ENCODE results near the gene EPHA1.

Gene EPHA1

DNA sequence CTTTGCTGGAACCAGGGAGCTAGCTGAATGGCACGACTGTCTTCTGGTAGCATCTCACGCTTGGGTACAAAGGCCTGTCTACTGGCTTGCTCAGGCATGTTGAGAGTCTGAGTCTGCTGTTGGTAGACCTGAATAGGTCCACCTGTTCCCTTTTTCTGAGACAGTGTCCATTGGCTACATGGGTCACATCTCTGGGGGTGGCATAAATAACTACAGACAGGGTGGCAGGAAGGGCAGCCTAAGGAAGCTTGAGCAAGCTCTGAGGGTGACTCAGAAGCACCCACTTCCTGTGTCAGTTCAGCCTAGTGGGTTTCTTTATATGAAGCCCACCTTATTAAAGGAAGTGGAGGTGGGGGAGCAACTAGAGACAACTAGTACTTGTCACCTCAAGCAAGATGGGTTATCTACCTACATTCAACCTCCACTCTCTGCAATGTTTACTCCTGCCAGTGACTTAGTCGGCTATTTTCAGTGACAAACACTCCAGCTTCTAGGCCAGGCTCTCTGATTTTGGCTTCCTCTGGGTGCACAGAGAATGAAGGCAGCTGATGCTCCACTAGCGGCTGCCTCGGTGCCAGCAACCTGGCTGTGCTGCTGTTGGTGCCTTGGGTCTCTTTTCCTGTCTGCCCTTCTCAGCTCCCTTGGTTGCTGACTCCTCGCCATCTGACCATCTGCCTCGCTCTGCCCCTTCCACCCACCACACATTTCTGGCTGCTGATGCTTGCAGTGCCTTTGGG lies 33.2 kb downstream of the EPHA1 start:
- Histone ChIP-seq H3K4me3 (ENCODE audit: low read depth in 1 of 2, low read length in 2 of 2) (no peak overlapping the region), H3K9ac (ENCODE audit: low read length) (no peak overlapping the region), H3K27me3 (ENCODE audit: control insufficient read depth in 1 of 2, insufficient read depth in 2 of 2, low read length in 2 of 2) (no peaks in the 10 kb centered on the region), H3K36me3 (ENCODE audit: insufficient read depth, low read length) (no peaks in the 10 kb centered on the region), H3K9me3 (ENCODE audit: low read length) (no peaks in the 10 kb centered on the region), H3K27ac (ENCODE audit: low read depth, low read length) (no peak overlapping the region), H3K4me1 (ENCODE audit: insufficient read depth, low read length) (peaks cover 42% of the 10 kb centered on the region)

DNA sequence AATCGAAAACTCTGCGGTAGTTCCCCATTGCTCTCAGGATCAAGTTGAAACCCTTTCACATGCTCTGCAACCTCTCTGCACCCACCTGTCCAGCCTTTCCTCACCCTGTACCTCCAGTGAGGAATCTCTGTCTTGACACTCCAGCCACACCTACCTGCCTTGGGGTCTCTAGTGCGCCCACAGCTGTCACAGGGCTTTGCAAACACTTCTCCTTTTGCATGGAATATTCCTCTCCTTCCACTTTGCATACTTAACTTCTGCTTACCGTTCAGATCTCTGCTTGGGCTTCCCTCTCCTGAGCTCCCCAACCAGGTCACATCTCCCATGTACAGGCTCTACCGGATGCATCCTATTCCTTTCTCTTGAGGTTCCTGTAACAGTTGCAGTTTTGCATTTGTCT lies 34.1 kb downstream of the EPHA1 start:
- H3K4me1 ChIP-seq (ENCODE audit: insufficient read depth, low read length) = peaks cover 38% of the 10 kb centered on the region
- H3K27ac ChIP-seq (ENCODE audit: low read depth, low read length) = no peak overlapping the region
- no peak overlapping the region for H3K4me3 ChIP-seq (ENCODE audit: low read depth in 1 of 2, low read length in 2 of 2)
- no peaks in the 10 kb centered on the region for H3K9me3 ChIP-seq (ENCODE audit: low read length)
- H3K27me3 ChIP-seq (ENCODE audit: control insufficient read depth in 1 of 2, insufficient read depth in 2 of 2, low read length in 2 of 2) = no peaks in the 10 kb centered on the region
- H3K36me3 ChIP-seq (ENCODE audit: insufficient read depth, low read length) = no peaks in the 10 kb centered on the region
- H3K9ac ChIP-seq (ENCODE audit: low read length) = no peak overlapping the region

DNA sequence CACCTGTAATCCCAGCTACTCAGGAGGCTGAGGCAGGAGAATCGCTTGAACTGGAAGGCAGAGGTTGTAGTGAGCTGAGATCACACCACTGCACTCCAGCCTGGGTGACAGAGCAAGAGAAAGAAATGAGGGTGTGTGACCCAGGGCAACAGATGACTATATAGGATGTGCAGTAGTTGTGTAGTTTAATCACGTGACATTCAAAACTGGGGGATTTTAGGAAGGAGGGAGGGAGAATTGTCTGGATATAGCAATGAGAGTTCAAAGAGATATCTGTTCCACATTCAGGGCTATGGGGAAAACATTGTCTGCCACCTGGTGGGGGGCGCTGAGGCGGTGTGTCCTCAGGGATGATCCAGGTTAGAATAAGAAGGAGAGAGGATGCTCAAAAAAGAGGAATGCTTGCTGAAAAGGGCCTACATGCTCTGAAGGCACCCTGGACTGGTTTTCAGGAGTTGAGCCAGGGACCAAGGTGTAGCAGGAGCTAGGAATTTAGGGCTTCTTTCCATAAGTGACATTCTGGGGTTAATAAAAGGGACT lies 35.3 kb downstream of the EPHA1 start:
- Histone ChIP-seq H3K4me3 (ENCODE audit: low read depth in 1 of 2, low read length in 2 of 2) (no peak overlapping the region), H3K36me3 (ENCODE audit: insufficient read depth, low read length) (no peaks in the 10 kb centered on the region), H3K4me1 (ENCODE audit: insufficient read depth, low read length) (peaks cover 31% of the 10 kb centered on the region), H3K27me3 (ENCODE audit: control insufficient read depth in 1 of 2, insufficient read depth in 2 of 2, low read length in 2 of 2) (no peaks in the 10 kb centered on the region), H3K9ac (ENCODE audit: low read length) (no peak overlapping the region), H3K9me3 (ENCODE audit: low read length) (no peaks in the 10 kb centered on the region), H3K27ac (ENCODE audit: low read depth, low read length) (no peak overlapping the region)

DNA sequence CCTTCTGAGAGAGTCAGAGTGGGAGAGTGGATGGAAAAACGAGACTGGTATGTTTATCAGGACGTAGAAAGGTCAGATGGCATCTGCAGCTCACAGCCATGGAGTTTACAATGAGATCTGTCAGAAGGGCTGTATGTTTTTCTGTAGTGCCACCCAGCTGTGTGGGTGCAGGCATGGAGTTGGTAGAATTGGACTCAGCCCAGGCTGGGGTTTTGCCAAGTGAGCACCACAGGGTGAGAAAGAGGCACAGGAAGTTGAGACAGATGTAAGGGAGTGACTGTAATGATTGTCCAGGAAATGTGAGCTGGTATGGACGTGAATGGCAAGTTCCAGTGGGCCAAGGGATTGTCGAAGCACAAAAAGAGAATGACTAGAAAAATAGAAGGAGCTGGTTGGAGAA lies 36.6 kb downstream of the EPHA1 start:
- H3K9me3 ChIP-seq (ENCODE audit: low read length) = no peaks in the 10 kb centered on the region
- no peaks in the 10 kb centered on the region for H3K36me3 ChIP-seq (ENCODE audit: insufficient read depth, low read length)
- H3K27me3 ChIP-seq (ENCODE audit: control insufficient read depth in 1 of 2, insufficient read depth in 2 of 2, low read length in 2 of 2) = no peaks in the 10 kb centered on the region
- no peak overlapping the region for H3K27ac ChIP-seq (ENCODE audit: low read depth, low read length)
- no peak overlapping the region for H3K9ac ChIP-seq (ENCODE audit: low read length)
- peaks cover 25% of the 10 kb centered on the region for H3K4me1 ChIP-seq (ENCODE audit: insufficient read depth, low read length)
- no peak overlapping the region for H3K4me3 ChIP-seq (ENCODE audit: low read depth in 1 of 2, low read length in 2 of 2)

DNA sequence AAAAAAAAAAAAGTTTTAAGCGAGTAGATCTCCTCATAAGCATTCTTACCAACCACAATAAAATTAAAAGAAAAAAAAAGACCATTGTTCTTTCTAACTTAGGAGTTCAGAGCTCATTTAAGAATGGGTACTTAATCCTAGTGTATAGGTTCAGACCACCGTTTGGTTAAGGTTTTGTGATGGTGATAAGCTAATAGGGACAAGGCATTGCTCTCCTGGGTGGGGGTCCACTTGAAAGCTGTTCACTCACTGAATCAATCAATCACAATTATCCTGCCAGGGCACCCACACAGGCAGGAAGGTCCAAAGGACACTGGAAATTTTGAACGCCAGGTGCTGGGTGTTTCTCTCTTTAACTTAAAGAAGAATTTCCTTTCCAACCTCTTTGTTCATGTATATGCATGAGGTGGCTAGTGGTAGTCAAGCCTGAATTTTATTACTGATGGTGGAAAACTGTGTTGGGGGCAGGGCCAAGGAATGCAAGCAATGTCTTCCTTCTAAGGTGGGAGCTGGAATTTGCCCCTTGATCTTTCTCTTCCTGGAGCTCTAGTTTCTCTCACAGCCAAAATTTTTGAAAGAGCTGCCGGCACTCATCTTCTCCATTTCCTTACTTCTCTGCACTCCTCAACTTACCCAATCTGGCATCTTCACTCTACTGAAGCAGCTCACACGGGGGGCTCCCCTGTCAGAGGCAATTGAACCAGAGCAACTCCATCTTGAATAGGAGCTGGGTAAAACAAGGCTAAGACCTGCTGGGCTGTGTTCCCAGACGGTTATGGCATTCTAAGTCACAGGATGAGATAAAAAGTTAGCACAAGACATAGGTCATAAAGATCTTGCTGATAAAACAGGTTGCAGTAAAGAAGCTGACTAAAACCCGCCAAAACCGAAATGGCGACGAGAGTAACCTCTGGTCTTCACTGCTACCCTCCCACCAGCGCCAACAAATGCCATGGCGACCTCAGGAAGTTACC lies 38.7 kb downstream of the EPHA1 start:
- Histone ChIP-seq H3K27ac (ENCODE audit: low read depth, low read length) (no peak overlapping the region), H3K9ac (ENCODE audit: low read length) (no peak overlapping the region), H3K4me3 (ENCODE audit: low read depth in 1 of 2, low read length in 2 of 2) (no peak overlapping the region), H3K4me1 (ENCODE audit: insufficient read depth, low read length) (peaks cover 18% of the 10 kb centered on the region), H3K36me3 (ENCODE audit: insufficient read depth, low read length) (no peaks in the 10 kb centered on the region), H3K9me3 (ENCODE audit: low read length) (no peaks in the 10 kb centered on the region), H3K27me3 (ENCODE audit: control insufficient read depth in 1 of 2, insufficient read depth in 2 of 2, low read length in 2 of 2) (no peaks in the 10 kb centered on the region)

DNA sequence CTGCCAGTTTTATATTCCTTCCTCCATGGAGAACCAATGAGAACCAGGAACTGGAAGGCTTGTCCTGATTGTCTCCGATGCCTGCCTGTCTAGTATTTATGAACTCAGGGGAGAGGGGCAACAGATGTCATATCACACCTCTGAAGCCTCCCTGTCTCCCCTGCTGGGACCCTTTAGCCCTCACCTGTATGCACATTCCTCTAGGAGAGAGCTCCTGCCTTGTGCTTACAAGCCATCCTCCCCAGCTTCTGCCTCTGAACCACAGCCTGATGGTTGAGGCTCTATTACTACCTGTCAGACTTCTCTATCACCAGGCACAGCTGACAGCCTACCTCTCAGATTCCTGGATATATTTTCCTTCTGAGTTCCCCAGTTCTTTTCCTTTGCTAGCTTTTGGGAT lies 40.3 kb downstream of the EPHA1 start:
- no peaks in the 10 kb centered on the region for H3K27me3 ChIP-seq (ENCODE audit: control insufficient read depth in 1 of 2, insufficient read depth in 2 of 2, low read length in 2 of 2)
- H3K27ac ChIP-seq (ENCODE audit: low read depth, low read length) = no peak overlapping the region
- peaks cover 18% of the 10 kb centered on the region for H3K4me1 ChIP-seq (ENCODE audit: insufficient read depth, low read length)
- H3K4me3 ChIP-seq (ENCODE audit: low read depth in 1 of 2, low read length in 2 of 2) = no peak overlapping the region
- H3K36me3 ChIP-seq (ENCODE audit: insufficient read depth, low read length) = no peaks in the 10 kb centered on the region
- H3K9ac ChIP-seq (ENCODE audit: low read length) = no peak overlapping the region
- H3K9me3 ChIP-seq (ENCODE audit: low read length) = no peaks in the 10 kb centered on the region

DNA sequence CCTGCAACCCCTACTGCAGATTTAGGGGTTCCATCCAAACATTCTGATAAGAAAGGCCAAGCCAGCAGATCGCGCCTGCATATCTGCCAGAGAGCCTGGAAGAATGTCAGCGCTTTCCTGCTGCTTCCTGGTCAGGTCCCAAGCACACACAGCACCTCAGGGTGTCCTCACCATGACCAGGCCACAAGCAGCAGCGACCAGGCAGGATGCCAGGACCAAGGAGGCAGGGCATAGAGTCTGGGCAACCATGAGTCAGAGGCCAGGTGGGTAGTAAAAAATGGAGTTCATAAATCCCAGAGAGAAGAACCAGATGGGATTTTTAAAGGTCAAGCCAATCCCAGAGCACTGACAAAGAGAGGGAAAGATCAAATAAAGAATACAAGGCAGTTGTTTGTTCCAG lies 40.7 kb downstream of the EPHA1 start:
- Histone ChIP-seq H3K4me3 (ENCODE audit: low read depth in 1 of 2, low read length in 2 of 2) (no peak overlapping the region), H3K27me3 (ENCODE audit: control insufficient read depth in 1 of 2, insufficient read depth in 2 of 2, low read length in 2 of 2) (no peaks in the 10 kb centered on the region), H3K27ac (ENCODE audit: low read depth, low read length) (no peak overlapping the region), H3K9me3 (ENCODE audit: low read length) (no peaks in the 10 kb centered on the region), H3K4me1 (ENCODE audit: insufficient read depth, low read length) (peaks cover 18% of the 10 kb centered on the region), H3K9ac (ENCODE audit: low read length) (no peak overlapping the region), H3K36me3 (ENCODE audit: insufficient read depth, low read length) (no peaks in the 10 kb centered on the region)

DNA sequence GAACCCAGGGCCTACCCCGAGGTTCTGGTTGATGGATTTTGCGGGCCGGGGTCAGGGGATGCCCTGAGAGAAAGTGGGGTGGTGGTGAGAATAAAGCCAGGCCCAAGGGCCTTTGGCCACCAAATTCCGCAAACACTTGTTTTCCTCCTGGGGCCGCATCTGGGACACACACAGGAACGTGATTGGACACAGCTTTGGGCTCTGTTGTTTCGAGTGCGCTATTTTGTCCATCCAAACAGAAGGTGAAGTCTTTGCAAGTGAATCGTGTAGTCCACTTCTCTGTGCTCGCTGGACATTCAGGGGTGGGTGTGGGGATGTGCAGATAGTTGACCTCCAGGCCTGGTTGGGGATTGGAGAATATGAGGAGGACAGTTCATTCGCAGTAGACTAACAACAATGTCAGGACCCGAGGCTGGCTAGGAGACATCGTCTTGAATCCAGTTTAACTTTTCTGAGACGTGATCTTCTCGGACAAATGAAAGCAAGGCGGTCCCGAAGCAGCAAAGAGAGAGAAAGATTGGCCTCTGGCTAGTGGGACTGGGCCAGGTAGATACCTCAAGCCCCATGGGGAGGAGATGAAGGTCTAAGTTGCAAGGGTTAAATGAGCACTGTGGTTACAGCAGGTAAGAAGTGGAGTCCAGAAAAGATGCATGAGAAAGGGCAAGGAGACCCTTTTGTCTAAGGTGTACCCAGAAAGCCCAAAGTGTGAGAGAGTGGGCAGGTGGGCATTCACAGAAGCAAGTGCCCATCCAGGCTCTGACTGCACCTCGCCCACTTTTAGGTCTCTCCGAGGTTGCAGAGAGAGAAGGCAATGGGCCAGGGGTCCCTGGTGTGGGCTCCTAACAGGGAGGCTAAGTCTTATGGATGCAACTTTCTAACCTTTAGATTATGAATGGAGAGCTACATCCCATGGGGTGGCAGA lies 45.4 kb downstream of the EPHA1 start:
- no peak overlapping the region for H3K27ac ChIP-seq (ENCODE audit: low read depth, low read length)
- H3K4me1 ChIP-seq (ENCODE audit: insufficient read depth, low read length) = peaks cover 4% of the 10 kb centered on the region
- no peak overlapping the region for H3K9ac ChIP-seq (ENCODE audit: low read length)
- H3K4me3 ChIP-seq (ENCODE audit: low read depth in 1 of 2, low read length in 2 of 2) = peak overlapping the region in 1 of 2 donors; percentile 23
- H3K27me3 ChIP-seq (ENCODE audit: control insufficient read depth in 1 of 2, insufficient read depth in 2 of 2, low read length in 2 of 2) = peaks cover 0 to 9% of the 10 kb centered on the region in 2 donors
- H3K9me3 ChIP-seq (ENCODE audit: low read length) = no peaks in the 10 kb centered on the region
- no peaks in the 10 kb centered on the region for H3K36me3 ChIP-seq (ENCODE audit: insufficient read depth, low read length)

DNA sequence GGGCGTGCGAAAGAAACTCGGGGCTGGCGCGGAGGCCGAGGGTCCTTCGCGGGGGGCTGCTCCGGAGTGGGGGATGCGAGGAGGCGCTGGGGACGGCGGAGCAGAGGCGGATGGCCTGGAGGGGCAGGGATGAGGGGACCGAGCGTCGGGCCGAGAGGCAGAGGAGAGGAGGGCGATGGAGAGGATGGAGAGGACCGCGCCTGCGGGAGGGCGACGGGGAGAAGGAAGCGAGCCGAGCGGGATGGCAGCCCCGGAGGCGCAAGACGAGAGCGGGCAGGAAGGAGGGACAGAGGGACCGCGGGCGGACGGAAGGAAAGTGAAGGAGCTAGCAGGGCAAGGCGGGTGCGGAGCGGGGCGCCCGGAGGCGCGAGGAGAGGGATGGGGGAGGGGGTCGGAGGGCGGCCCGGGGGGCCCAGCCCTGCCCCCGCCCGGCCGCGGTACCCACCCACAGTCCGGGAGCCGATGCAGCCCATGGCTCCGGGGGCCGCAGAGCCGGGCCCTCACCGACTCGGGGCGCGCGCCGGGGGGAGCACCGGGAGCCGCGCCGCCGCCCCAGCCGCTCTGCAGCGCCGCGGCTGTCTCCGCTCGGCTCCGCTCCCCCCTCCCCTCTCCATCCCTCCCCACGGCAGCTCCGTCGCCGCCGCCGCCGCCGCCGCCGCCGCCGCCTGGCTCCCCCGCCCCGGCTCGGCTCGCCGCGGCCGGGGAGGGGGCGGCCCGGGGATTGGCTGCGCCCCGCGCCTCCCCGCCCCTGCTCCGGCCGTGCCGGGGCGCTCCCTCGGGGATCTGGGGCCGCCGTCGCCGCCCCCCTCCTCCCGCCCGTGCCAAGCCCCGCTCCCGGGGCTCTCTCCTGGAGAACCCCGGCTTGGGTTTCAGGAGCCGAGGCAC lies 46.3 kb downstream of the EPHA1 start, which contains the start of gene FAM131B:
FAM131B (minus strand) TSS at position 583 of the 885 bp plus-strand sequence; CDS start at position 473, 110 bp downstream.
- peak within 1 kb of the TSS; percentile 65 to 77 for H3K4me3 ChIP-seq (ENCODE audit: low read depth in 1 of 2, low read length in 2 of 2)
- H3K9ac ChIP-seq (ENCODE audit: low read length) = no peak within 1 kb of the TSS
- H3K27ac ChIP-seq (ENCODE audit: low read depth, low read length) = no peak within 1 kb of the TSS

DNA sequence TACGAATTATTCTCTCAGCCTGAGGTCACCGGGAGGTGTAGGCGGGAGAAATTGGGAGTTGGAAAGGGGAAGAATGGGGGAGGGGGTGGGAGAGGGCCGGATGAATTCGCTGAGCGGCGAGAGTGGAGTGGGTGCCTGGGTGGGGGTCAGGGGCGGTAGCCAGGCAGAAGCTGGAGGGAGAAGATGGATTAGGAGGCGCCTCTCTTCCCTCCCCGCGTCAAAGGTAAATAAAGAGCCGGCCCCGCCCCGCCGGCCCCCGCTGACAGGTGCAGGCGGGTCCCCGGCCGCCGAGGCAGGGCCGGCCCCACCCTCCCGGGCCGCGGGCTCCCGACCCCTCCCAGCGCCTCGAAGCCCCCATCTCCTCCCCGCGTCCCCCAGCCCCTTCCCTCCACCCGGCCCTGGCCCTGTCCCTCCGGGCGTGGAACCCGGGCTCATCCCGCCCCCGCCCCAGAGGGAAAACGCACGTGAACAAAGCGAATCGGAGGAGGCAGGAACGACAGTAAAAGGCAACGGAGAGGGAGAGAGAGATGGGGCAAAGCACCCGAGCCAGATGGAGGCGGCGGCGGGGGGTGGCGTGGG lies 47.0 kb downstream of the EPHA1 start:
- H3K27ac ChIP-seq (ENCODE audit: low read depth, low read length) = no peak overlapping the region
- H3K9ac ChIP-seq (ENCODE audit: low read length) = no peak overlapping the region
- H3K4me3 ChIP-seq (ENCODE audit: low read depth in 1 of 2, low read length in 2 of 2) = peak overlapping the region; percentile 14 to 77
- H3K27me3 ChIP-seq (ENCODE audit: control insufficient read depth in 1 of 2, insufficient read depth in 2 of 2, low read length in 2 of 2) = peaks cover 0 to 9% of the 10 kb centered on the region in 2 donors
- H3K4me1 ChIP-seq (ENCODE audit: insufficient read depth, low read length) = no peaks in the 10 kb centered on the region
- H3K36me3 ChIP-seq (ENCODE audit: insufficient read depth, low read length) = no peaks in the 10 kb centered on the region
- no peaks in the 10 kb centered on the region for H3K9me3 ChIP-seq (ENCODE audit: low read length)

More for the DNA sequence above, 46.3 kb downstream of the EPHA1 start, which contains the start of gene FAM131B:
- peaks cover 0 to 9% of the 10 kb centered on the region in 2 donors for H3K27me3 ChIP-seq (ENCODE audit: control insufficient read depth in 1 of 2, insufficient read depth in 2 of 2, low read length in 2 of 2)
- no peaks in the 10 kb centered on the region for H3K4me1 ChIP-seq (ENCODE audit: insufficient read depth, low read length)
- no peaks in the 10 kb centered on the region for H3K9me3 ChIP-seq (ENCODE audit: low read length)
- H3K36me3 ChIP-seq (ENCODE audit: insufficient read depth, low read length) = no peaks in the 10 kb centered on the region
